NT2/D1 (cell line): Measurements from ENCODE around the gene COL1A1.

Source experiments
- SUZ12 ChIP-seq: IDR thresholded peaks from 2 replicates; pipeline ENCODE4 v1.6.1; 2011; ENCODE audit not compliant: insufficient read length, insufficient read depth; ENCODE audit errors: extremely low read depth
- YY1 ChIP-seq: IDR thresholded peaks from 2 replicates; pipeline ENCODE4 v1.6.1; 2011; ENCODE audit not compliant: insufficient read length, insufficient read depth
- ZNF274 ChIP-seq: IDR thresholded peaks from 2 replicates; pipeline ENCODE4 v1.6.1; 2011; ENCODE audit warnings: mild to moderate bottlenecking, low read depth, low read length

DNA sequence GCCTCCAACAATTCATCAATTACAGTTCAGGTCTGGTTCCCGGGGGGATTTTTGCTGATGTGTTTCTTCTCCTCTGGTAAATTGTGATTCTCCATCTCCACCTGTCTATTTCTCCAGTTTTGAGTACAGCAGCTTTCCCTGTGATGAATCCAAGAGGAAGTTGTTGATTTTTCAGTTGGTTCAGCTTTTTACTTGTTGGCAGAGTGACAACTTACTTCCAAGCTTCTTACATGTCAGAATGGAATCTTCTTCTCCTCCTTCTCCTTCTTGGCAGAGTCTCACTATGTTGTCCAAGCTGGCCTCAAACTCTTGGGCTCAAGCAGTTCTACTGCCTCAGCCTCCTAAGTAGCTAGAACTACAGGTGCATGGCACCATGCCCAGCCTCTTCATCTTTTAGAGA, 39.4 kb upstream of the COL1A1 start:
- no peak for TF ChIP-seq ZNF274
- TF ChIP-seq YY1, result no peak
- TF ChIP-seq SUZ12, result no peak
